ENCODE results near the gene NFX1.
A peak's percentile ranks its signal among the peaks of the same experiment; 100 is the strongest.

NFX1 gene

DNA sequence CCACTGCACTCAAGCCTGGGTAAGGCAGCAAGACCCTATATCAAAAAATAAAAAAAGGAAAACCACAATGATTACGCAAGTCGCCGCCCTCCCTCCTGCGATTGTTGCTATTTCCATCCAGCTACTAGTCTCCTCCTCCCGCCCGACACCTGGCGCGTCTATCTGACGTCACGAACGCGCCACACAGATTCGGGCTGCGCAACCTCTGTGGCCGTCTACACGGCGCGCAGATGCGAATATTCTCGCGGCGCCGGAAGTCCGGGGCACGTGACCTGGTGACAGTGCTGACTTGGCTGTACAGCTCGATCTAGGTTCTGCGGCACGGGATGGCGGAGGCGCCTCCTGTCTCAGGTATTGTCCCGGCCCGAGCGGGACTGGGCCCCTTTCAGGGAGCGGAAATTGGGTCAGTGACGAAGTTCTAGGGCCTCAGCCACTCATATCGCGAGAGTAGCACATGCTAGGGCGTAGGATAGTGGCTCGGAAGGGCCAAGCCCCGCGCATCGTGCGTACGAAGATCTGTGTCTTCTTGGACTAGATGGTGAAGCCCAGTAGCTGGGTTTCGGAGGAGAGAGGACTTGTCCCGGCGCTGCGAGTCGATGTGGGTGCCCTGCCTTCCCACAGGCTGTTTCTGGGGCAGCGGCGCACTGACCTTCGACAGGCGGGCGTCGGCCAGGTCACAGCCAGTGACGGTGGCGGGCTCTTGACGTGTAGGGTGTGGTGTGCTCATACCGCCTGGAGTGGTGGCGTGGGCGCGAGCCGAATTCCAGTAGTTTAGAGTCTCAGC lies at the start of gene NFX1:
Gene NFX1 (plus strand): TSS at position 270 of the 784 bp plus-strand sequence. CDS start 57 bp downstream, at position 327.
- peak; percentile 44; the same call in 1 of the 2 replicates for TF ChIP-seq GATA2 (IDR thresholded peaks at IDR 0.05; ENCODE audit: low read depth, low read length)
- TF ChIP-seq GATA3 (IDR thresholded peaks at IDR 0.05; ENCODE audit: low read depth, low read length): no peak

DNA sequence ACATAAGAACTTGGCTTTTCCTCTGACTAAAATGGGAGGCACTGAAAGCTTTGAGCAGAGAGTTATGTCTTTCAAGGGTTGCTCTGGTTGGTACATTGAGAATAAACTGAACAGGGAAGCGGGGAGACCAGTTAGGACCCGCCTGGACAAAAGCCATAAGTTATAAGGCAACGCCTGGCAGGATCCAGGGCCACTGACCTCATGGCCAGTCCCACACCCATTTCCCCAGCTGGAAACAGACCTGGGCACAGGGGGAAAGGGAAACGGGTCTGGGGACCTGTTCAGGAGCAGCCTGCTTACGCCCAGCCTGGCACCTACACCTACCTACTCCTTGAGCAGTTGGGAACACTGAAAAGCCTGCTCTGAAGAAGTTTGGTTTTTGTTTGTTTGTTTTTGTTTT lies 49.0 kb upstream of the NFX1 start:
- no peak for TF ChIP-seq GATA3 (IDR thresholded peaks at IDR 0.05; ENCODE audit: low read depth, low read length)
- no peak for TF ChIP-seq GATA2 (IDR thresholded peaks at IDR 0.05; ENCODE audit: low read depth, low read length)

DNA sequence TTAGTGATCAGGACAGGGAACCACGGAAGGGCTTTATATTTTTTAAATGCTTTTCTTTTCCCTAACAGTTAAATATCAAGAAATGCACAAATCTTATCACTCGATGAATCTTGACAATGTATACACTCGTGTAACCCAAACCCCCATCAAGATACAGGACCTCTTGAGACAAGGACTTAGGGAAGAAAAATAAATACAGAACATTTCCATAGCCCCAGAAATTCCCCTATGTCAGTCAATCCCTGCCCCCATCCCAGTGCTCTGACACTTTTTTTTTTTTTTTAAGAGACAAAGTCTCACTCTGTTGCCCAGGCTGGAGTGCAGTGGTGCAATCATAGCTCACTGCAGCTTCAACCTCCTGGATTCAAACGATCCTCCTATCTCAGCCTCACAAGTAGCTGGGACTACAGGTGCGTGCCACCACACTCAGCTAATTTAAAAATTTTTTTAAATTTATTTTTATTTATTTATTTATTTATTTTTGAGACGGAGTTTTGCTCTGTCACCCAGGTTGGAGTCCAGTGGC lies 47.6 kb upstream of the NFX1 start:
- TF ChIP-seq GATA2 (IDR thresholded peaks at IDR 0.05; ENCODE audit: low read depth, low read length) (no peak), GATA3 (IDR thresholded peaks at IDR 0.05; ENCODE audit: low read depth, low read length) (no peak)

DNA sequence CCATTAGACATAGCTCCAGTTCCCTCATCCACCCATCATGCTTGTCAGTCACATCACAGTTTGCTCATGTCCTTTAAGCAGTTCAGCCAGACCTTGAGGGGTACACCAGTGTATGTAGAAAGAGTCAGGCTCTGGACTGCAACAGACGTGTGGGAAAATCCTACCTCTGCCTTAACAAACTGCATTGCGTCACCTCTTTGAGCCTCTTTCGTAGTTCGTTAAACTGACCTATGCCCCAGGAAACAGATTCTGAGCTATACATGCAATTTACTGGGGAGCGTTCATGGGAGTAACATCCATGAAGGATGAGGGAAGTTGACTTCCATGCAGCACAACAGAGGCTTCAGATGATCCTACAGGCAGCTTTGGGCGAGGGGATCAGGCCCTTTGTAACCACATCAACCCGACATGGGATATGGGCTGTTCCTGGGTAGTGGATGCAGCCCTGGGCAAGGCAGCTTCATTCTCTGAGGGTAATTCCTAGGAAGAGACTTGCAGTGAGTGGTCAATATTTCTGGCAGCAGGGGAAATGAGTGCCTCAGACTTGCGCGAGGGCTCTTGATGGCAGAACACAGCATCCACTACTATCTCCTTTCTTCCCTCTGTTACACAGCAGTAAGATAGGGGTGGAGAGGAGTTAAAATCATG lies 46.1 kb upstream of the NFX1 start:
- no peak for TF ChIP-seq GATA3 (IDR thresholded peaks at IDR 0.05; ENCODE audit: low read depth, low read length)
- no peak for TF ChIP-seq GATA2 (IDR thresholded peaks at IDR 0.05; ENCODE audit: low read depth, low read length)

DNA sequence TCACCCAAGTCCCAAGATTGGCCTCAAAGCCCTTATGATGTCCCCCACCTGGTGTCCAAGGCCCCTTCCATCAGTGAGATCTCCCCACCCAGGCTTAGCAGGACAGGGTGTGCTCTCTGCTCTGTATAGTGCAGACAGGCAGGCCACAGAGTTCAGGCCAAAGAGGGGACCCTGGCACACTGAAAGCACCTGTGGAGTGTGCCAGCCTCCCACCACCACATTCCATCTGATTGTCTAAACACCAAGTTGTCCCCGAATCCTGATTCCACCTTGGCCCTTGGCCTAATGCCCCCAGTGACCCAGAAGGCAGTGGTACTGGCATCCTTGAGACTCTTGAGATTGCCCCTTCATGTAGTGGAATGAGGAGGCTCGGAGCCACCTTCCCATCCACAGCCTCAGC lies 45.0 kb upstream of the NFX1 start:
- TF ChIP-seq GATA3 (IDR thresholded peaks at IDR 0.05; ENCODE audit: low read depth, low read length) (no peak), GATA2 (IDR thresholded peaks at IDR 0.05; ENCODE audit: low read depth, low read length) (no peak)

DNA sequence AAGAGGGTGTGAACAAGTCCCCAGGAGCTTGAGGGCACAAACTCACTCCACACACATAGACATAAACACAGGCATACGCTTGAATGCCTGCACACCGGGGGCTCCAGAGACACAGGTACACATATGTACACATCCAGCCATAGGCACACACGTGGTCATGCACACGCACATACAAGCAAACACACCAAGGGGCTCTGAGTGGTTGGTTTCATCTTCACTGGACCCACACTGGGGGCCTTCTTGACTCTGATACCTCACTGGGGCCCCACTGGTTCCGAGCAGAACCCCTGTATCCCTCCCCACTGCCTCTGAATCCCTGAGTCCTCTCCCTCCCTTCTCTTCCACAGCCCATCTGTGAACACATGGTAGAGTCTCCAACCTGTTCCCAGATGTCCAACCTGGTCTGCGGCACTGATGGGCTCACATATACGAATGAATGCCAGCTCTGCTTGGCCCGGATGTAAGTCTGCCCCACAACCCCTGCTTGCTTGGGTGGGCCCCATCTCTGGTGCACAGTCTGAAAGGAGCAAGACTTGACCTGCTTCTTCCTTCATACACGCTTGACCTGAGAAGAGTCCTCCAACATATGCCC lies 44.0 kb upstream of the NFX1 start:
- TF ChIP-seq GATA2 (IDR thresholded peaks at IDR 0.05; ENCODE audit: low read depth, low read length) (no peak), GATA3 (IDR thresholded peaks at IDR 0.05; ENCODE audit: low read depth, low read length) (no peak)

DNA sequence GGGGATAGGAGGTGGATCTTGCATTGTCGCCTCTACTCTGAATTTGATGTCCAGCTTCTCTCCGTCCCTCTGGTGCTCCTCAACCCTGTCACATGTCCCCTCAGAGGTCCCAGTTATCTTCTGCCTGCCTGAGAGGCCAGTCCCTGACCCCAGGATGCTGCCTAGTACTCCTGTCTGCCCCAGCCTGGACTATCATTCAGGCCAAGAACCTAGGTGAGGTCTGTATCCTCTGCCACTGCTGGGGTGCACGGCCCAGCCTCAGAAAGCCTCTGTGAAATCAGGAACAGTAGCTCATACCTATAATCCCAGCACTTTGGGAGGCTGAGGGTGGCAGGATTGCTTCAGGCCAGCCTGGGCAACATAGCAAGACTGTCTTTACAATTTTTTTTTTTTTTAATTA lies 41.7 kb upstream of the NFX1 start:
- TF ChIP-seq GATA3 (IDR thresholded peaks at IDR 0.05; ENCODE audit: low read depth, low read length) (no peak), GATA2 (IDR thresholded peaks at IDR 0.05; ENCODE audit: low read depth, low read length) (no peak)

DNA sequence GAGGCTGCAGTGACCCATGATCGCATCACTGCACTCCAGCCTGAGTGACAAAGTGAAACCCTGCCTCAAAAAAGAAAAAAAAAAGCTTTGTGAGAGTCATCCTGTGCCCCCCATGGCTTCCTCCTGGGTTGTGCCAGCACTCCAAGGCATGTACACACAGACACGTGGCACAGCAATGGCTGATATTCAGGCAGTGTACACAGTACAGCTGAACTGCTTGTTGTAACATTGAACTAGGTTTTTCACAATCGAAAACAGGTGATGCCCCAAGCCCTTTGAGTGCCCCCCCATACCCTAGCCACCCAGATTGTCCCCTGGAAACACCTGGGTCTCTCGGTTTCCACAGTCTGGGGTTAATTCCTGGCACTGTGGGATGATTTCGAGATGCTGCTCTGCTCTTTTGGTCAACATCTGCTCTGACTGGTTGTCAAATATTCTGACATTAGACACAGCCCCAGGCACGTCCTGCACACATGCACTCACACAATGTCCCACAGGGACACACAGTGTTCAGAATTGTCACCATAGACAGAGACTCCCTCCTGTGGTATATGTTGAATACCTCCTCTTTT lies 41.1 kb upstream of the NFX1 start:
- TF ChIP-seq GATA2 (IDR thresholded peaks at IDR 0.05; ENCODE audit: low read depth, low read length) (no peak), GATA3 (IDR thresholded peaks at IDR 0.05; ENCODE audit: low read depth, low read length) (no peak)

DNA sequence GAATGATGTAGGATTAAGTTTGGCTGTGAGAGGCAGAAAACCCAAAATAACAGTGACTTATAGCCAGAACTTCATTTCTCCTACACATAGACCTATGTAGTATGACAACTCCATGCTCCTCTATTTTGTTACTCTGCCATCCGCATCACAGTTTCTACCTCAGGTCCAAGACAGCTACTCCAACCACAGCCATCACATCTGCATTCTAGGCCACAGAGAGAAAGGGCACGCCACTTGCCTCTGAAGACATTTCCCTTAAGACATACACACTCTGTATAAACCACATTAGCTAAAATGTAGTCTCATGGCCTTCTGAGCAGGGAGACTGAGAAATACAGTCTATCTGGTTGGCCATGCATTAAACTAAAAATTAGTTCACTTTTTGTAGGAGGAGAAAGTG lies 40.3 kb upstream of the NFX1 start:
- no peak for TF ChIP-seq GATA3 (IDR thresholded peaks at IDR 0.05; ENCODE audit: low read depth, low read length)
- TF ChIP-seq GATA2 (IDR thresholded peaks at IDR 0.05; ENCODE audit: low read depth, low read length): no peak

DNA sequence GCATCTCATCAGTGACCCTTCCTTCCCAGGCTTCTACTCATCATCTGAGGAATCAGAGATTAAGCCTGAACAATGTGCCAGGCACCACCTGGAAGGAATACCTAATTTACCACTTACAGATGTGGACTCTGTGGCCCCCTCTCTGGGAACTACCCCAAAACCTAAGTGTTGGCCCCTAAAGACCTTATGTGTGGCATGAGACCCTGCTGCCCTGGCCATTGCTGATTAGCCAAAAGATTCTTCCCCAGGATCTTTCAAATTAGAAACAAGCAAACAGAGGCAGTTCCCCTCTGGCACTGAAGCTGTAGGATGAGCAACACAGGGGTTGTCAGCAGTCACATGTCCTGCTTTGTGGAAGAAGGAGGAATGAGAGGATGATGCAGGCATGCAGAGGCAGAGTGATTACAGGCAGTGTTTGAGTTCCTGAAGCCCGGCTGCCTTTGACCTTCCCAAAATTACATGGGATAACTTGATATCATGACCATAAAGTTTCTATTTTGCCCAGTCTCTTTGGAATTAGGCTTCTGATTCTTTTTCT lies 39.8 kb upstream of the NFX1 start:
- TF ChIP-seq GATA3 (IDR thresholded peaks at IDR 0.05; ENCODE audit: low read depth, low read length): no peak
- no peak for TF ChIP-seq GATA2 (IDR thresholded peaks at IDR 0.05; ENCODE audit: low read depth, low read length)

DNA sequence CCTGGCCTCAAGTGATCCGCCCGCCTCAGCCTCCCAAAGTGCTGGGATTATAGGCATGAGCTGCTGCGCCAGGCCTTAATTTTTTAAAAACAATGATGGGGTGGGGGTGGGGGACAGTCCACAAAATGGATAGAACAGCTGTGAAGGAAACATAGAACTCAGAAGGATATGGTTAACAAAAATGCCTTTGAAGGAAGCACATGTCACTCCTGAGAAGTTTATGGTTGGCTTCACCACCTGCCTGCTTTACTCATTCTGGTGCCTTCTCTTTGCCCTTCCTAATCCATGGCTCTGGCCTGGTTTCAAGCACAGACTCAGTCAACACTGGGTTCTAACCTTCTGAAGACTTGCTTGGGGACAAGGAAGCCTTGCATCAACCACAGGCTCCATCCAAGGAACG lies 36.1 kb upstream of the NFX1 start:
- no peak for TF ChIP-seq GATA3 (IDR thresholded peaks at IDR 0.05; ENCODE audit: low read depth, low read length)
- no peak for TF ChIP-seq GATA2 (IDR thresholded peaks at IDR 0.05; ENCODE audit: low read depth, low read length)

DNA sequence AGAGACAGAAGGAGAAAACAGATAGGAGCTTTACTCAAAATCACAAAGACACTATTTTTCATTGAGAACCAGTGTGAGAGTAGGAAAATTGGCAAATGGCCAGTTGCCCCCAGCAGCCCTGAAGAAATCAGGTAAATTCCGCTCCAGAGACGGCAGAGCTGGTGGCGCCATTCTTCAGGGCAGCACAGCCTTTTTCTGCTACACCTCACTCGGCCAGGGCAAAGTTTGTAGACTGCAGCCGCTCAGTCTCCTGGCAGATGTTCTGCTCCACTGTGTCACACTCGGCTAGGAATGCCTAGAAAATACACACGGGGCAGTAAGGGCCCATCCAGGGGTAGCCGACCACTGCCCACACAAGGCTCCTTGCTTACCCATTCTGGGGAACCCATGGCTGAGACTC lies 35.3 kb upstream of the NFX1 start:
- TF ChIP-seq GATA2 (IDR thresholded peaks at IDR 0.05; ENCODE audit: low read depth, low read length) (no peak), GATA3 (IDR thresholded peaks at IDR 0.05; ENCODE audit: low read depth, low read length) (no peak)

DNA sequence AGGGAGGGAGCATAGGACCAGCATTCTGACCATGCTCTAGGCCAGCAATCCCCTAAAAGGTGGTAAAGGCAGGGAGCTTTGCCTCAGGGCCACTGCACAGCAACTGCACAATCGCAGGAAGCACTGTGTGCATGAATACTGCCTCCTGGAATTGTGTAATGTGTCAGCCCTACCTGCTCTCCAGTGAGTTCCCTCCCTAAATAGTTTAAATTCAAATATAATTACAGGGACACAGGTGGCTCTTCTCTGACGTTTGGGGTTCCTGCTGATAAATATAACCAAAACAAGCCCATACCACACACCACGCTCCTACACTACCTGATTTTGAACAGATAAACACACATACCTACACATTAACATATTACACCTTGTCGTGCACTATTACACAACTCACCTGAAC lies 34.8 kb upstream of the NFX1 start:
- TF ChIP-seq GATA2 (IDR thresholded peaks at IDR 0.05; ENCODE audit: low read depth, low read length): no peak
- no peak for TF ChIP-seq GATA3 (IDR thresholded peaks at IDR 0.05; ENCODE audit: low read depth, low read length)

DNA sequence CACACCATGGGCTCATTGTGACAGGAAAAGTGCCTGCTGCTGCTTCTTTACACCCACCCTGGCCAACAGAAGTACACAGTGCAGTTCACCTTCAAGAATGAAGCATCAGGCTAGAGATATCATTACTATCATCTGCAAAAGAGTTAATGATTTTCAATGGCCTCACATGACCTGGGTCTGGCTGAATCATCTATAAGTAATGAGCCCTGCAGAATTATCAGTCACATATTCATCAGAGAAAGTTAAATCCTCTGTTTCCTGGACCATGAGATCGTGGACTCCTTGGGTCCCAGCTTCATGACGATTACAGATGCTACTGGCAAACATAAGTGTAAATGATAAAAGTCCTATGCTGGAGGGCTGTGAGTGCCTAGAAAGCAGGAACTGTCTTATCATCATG lies 34.1 kb upstream of the NFX1 start:
- TF ChIP-seq GATA3 (IDR thresholded peaks at IDR 0.05; ENCODE audit: low read depth, low read length): no peak

Measured in SH-SY5Y (cell line).